Endothelial cell of umbilical vein (primary cell): ENCODE measurements around the gene CLC. TPM values are rescaled to one million over a fixed set of nuclear protein-coding genes. Genes with fewer than 3 reads are reported as not detected.

ENCODE experiments used
- Bru-seq: library from RNA; stranded (reverse); fragments of 400-500 nt; gene quantifications from one replicate; lab custom pipeline; 2021; lab: Mats Ljungman, UMichigan
- BruChase-seq, 2 experiments: library from RNA; stranded (reverse); fragments of 400-500 nt; gene quantifications; one replicate each; lab custom pipeline; 2021; lab: Mats Ljungman, UMichigan
- BruUV-seq: library from RNA; stranded (reverse); fragments of 400-500 nt; replicated peaks from 2 replicates; lab custom pipeline; 2021; lab: Mats Ljungman, UMichigan
- CTCF ChIA-PET: fragments of 300-600, 350-600 bp; sonication (Branson Sonifier 250); formaldehyde crosslinking; loops from one replicate; lab custom pipeline; 2021; ENCODE audit warnings: antibody characterized with exemption, inconsistent platforms; lab: Charles Lee
- POLR2A ChIA-PET: fragments of 300-600, 350-600 bp; sonication (Branson Sonifier 250); formaldehyde crosslinking; loops from one replicate; lab custom pipeline; 2021; ENCODE audit warnings: antibody characterized with exemption, inconsistent platforms; lab: Charles Lee
- DNase-seq: peaks from one replicate; pipeline ENCODE4 v3.0.0-alpha.2; 2011; ENCODE audit warnings: low read depth, low spot score
- FAIRE-seq: peaks from 2 replicates; lab custom pipeline; 2011; peaks lifted over from hg19 to GRCh38; lab: Jason Lieb, UNC
- H2AFZ ChIP-seq: 2 replicates; pipeline ENCODE4 v1.6.0; 2012; ENCODE audit warnings: low read depth, low read length, control low read depth, inconsistent platforms
- H3K27ac ChIP-seq: 2 replicates; pipeline ENCODE4 v1.5.1; 2011; ENCODE audit warnings: low read depth, mild to moderate bottlenecking, control low read depth, low read length, moderate library complexity; ENCODE audit not compliant: insufficient read depth
- H3K27me3 ChIP-seq, 2 experiments: 2 replicates each; pipeline versions ENCODE4 v1.6.0 to v1.6.1; 2011; ENCODE audit warnings: low read length in 2 of 2, mixed read lengths in 1 of 2; ENCODE audit not compliant: control insufficient read depth in 2 of 2, insufficient read depth in 2 of 2
- H3K36me3 ChIP-seq, 2 experiments: 2 replicates in 1 of 2; 3 replicates in 1 of 2; pipeline ENCODE4 v1.5.1; 2011; ENCODE audit warnings: low read length in 2 of 2, mild to moderate bottlenecking in 1 of 2, moderate library complexity in 1 of 2; ENCODE audit not compliant: control insufficient read depth in 2 of 2, insufficient read depth in 2 of 2; ENCODE audit errors: extremely low read depth in 1 of 2
- H3K4me1 ChIP-seq: 3 replicates; pipeline ENCODE4 v1.5.1; 2011; ENCODE audit warnings: mild to moderate bottlenecking, low read length; ENCODE audit not compliant: control insufficient read depth, insufficient read depth; ENCODE audit errors: extremely low read depth
- H3K4me2 ChIP-seq: 2 replicates; pipeline ENCODE4 v1.6.1; 2011; ENCODE audit warnings: low read length, control low read depth, mixed read lengths; ENCODE audit not compliant: insufficient read depth
- H3K4me3 ChIP-seq, 3 experiments: fragments of 200-600 bp in 1 of 3; sonication (generic), shearing (Covaris generic) in 1 of 3; replicated peaks in 1 of 3; 2 replicates each; pipeline ENCODE4 v1.5.1; 2011 to 2016; ENCODE audit warnings: control low read depth in 3 of 3, low read length in 3 of 3, mild to moderate bottlenecking in 2 of 3, inconsistent platforms in 1 of 3, low read depth in 1 of 3, moderate library complexity in 1 of 3; ENCODE audit not compliant: insufficient read depth in 1 of 3
- H3K79me2 ChIP-seq: 2 replicates; pipeline ENCODE4 v1.6.0; 2012; ENCODE audit warnings: low read length, inconsistent platforms; ENCODE audit not compliant: control insufficient read depth, insufficient read depth
- H3K9ac ChIP-seq: replicated peaks from 2 replicates; pipeline ENCODE3; 2011; ENCODE audit warnings: low read length, control low read depth; ENCODE audit not compliant: insufficient read depth; ENCODE audit errors: extremely low read depth
- H3K9me1 ChIP-seq: replicated peaks from 3 replicates; pipeline ENCODE4 v1.6.0; 2011; ENCODE audit warnings: mild to moderate bottlenecking, low read length; ENCODE audit not compliant: control insufficient read depth, insufficient read depth; ENCODE audit errors: extremely low read depth
- H3K9me3 ChIP-seq: replicated peaks from 2 replicates; pipeline ENCODE4 v1.5.1; 2012; ENCODE audit warnings: low read length, inconsistent platforms; ENCODE audit not compliant: control insufficient read depth, insufficient read depth
- H4K20me1 ChIP-seq: replicated peaks from 2 replicates; pipeline ENCODE3; 2011; ENCODE audit warnings: mild to moderate bottlenecking, low read length; ENCODE audit not compliant: control insufficient read depth, insufficient read depth; ENCODE audit errors: extremely low read depth
- CTCF ChIP-seq, 2 donors: IDR thresholded peaks; 1 replicate in 1 of 2; 2 replicates in 1 of 2; pipeline ENCODE4 v1.5.1; 2011; ENCODE audit warnings: low read length in 2 of 2, mild to moderate bottlenecking in 2 of 2, moderate library complexity in 2 of 2, control low read depth in 1 of 2, inconsistent platforms in 1 of 2, low read depth in 1 of 2; ENCODE audit not compliant: insufficient read depth in 1 of 2; ENCODE audit errors: extremely low read depth in 1 of 2
- FOS ChIP-seq: IDR thresholded peaks from 2 replicates; pipeline ENCODE4 v1.6.1; 2011; ENCODE audit warnings: mild to moderate bottlenecking, low read length, moderate library complexity, borderline replicate concordance; ENCODE audit not compliant: insufficient read depth
- GATA2 ChIP-seq: IDR thresholded peaks from 2 replicates; pipeline ENCODE4 v1.7.0; 2011; ENCODE audit warnings: low read depth, mild to moderate bottlenecking, moderate library complexity, mixed read lengths, low read length; ENCODE audit not compliant: insufficient read length, insufficient read depth
- JUN ChIP-seq: IDR thresholded peaks from 2 replicates; pipeline ENCODE4 v1.6.1; 2011; ENCODE audit warnings: borderline replicate concordance, low read depth; ENCODE audit not compliant: insufficient read length, insufficient read depth
- MAX ChIP-seq: IDR thresholded peaks from 2 replicates; pipeline ENCODE4 v1.6.1; 2011; ENCODE audit not compliant: insufficient read depth, insufficient read length
- MYC ChIP-seq: IDR thresholded peaks from one replicate; pipeline ENCODE4 v1.6.1; 2011; ENCODE audit warnings: mild to moderate bottlenecking, low read depth, low read length
- POLR2A ChIP-seq: IDR thresholded peaks from 2 replicates; pipeline ENCODE4 v1.6.1; 2012; ENCODE audit warnings: low read depth, mild to moderate bottlenecking, control low read depth, low read length
- POLR2AphosphoS5 ChIP-seq: IDR thresholded peaks from 2 replicates; pipeline ENCODE4 v1.6.1; 2012; ENCODE audit warnings: low read depth, mild to moderate bottlenecking, control low read depth, low read length, moderate library complexity; ENCODE audit not compliant: insufficient read depth
- dilution Hi-C: fragments of 300-500 bp; cut with MboI; formaldehyde crosslinking; loops from one replicate; pipeline ENCODE4 v1.15.0; 2019; ENCODE audit warnings: low sequenced_read_pairs; ENCODE audit not compliant: extremely low pct_ligation_motif_present
- intact Hi-C: fragments of 100-400 bp; cut with micrococcal nuclease; formaldehyde crosslinking; loops from one replicate; pipeline ENCODE4 v1.10.0; 2022
- long read RNA-seq: library from polyadenylated mRNA; stranded (forward); transcript quantifications from one replicate; pipeline ENCODE4 v2.0.0, GENCODE V29; 2021
- polyA minus RNA-seq, 3 experiments: library from RNA; depleted of rRNA, polyadenylated mRNA; stranded (reverse); fragments of >200 nt; gene quantifications; 1 replicate in 1 of 3; 2 replicates in 2 of 3; pipeline ENCODE4 v1.2.3, GENCODE V29; 2011
- polyA plus RNA-seq, 4 experiments: library from polyadenylated mRNA; depleted of rRNA in 3 of 4; stranded (reverse) in 3 of 4; unstranded in 1 of 4; fragments of >200 nt; gene quantifications; 2 replicates each; pipeline versions ENCODE4 v1.2.1 to v1.2.3, GENCODE V29; 2011 to 2012; ENCODE audit warnings: missing spikeins in 1 of 4
- total RNA-seq: library from RNA; stranded (reverse); gene quantifications from 2 replicates; pipeline ENCODE4 v1.2.3, GENCODE V29; 2021

The CLC gene
- not detected in 2 replicates for total RNA-seq
- polyA plus RNA-seq, result not detected in 2 replicates
- polyA plus RNA-seq (2011; cell fraction: cytosol; rRNA removed), result not detected in 2 replicates
- polyA plus RNA-seq (2011; cell fraction: nucleus; rRNA removed), result not detected in 2 replicates
- not detected in 2 replicates for polyA plus RNA-seq (2012)
- not detected in 2 replicates for polyA minus RNA-seq
- not detected for polyA minus RNA-seq (2011; cell fraction: cytosol; rRNA and poly(A)+ RNA removed)
- polyA minus RNA-seq (2011; cell fraction: nucleus; rRNA and poly(A)+ RNA removed), result not detected in 2 replicates
- Bru-seq, nascent RNA, result percentile 17 among the genes with signal in this experiment
- BruChase-seq, experiment 1, labeled RNA remaining after a 6-hour chase, result percentile 7 among the genes with signal in this experiment
- percentile 10 among the genes with signal in this experiment for BruChase-seq, experiment 2, labeled RNA remaining after a 2-hour chase
- long read RNA-seq, result 0 reads

GRCh38 chr19:39737891-39738290 lies at the start of gene CLC:
CLC (minus strand) TSS chr19:39738029; CDS start chr19:39737952, 77 bp downstream.
- Histone ChIP-seq H3K27ac (no peak within 1 kb of the TSS), H3K4me2 (no peak within 1 kb of the TSS), H4K20me1 (no peaks in the 10 kb centered on the region), H3K4me1 (no peaks in the 10 kb centered on the region), H3K27me3 (peaks cover 0 to 3% of the 10 kb centered on the region in 2 experiments), H3K79me2 (no peaks in the 10 kb centered on the region), H3K36me3 (no peaks in the 10 kb centered on the region), H3K9me3 (no peaks in the 10 kb centered on the region), H2AFZ (no peak within 1 kb of the TSS), H3K9ac (no peak within 1 kb of the TSS), H3K4me3 (no peak within 1 kb of the TSS), H3K9me1 (no peaks in the 10 kb centered on the region)
- TF ChIP-seq FOS (no peak), MAX (no peak), POLR2A (no peak), CTCF (IDR thresholded peaks at IDR 0.05; ENCODE audit: extremely low read depth in 1 of 2, insufficient read depth in 1 of 2, low read depth in 1 of 2, low read length in 2 of 2) (no peak), JUN (no peak), GATA2 (no peak), MYC (no peak), POLR2AphosphoS5 (no peak)
- intact Hi-C loops (no loop called here), dilution Hi-C loops (no loop called here)
- CTCF ChIA-PET, result no interaction called here
- BruUV-seq, result no TSS peak
- DNase-seq (no peak), FAIRE-seq (no peak)
- POLR2A ChIA-PET, result no interaction called here
